HG03097 (cell line): ENCODE results near the gene BARX2.

Experiments
- ATAC-seq: cut with Tn5 transposase; IDR thresholded peaks from one replicate; pipeline ENCODE4 v1.9.1; 2021; ENCODE audit not compliant: unreplicated experiment, low FRiP score

The BARX2 gene

GRCh38 chr11:129434641-129435498, 59.2 kb downstream of the BARX2 start:
- ATAC-seq, result no peak

GRCh38 chr11:129435499-129436245, 60.0 kb downstream of the BARX2 start:
- ATAC-seq, result no peak

GRCh38 chr11:129436573-129436972, 60.9 kb downstream of the BARX2 start:
- ATAC-seq, result no peak

GRCh38 chr11:129440028-129440713, 64.5 kb downstream of the BARX2 start:
- ATAC-seq, result no peak

GRCh38 chr11:129442171-129442570, 66.5 kb downstream of the BARX2 start:
- ATAC-seq, result no peak

- ATAC-seq, result no peak
These were observed 67.6 kb downstream of the BARX2 start for GRCh38 chr11:129443276-129443675.

- ATAC-seq, result no peak
These were observed 68.6 kb downstream of the BARX2 start for GRCh38 chr11:129444274-129444673.

- no peak for ATAC-seq
These were observed 69.6 kb downstream of the BARX2 start for GRCh38 chr11:129445226-129445625.

GRCh38 chr11:129446572-129446971, 70.9 kb downstream of the BARX2 start:
- no peak for ATAC-seq

GRCh38 chr11:129447654-129448239, 72.1 kb downstream of the BARX2 start:
- ATAC-seq, result no peak

- ATAC-seq, result no peak
These were observed 75.9 kb downstream of the BARX2 start for GRCh38 chr11:129451524-129451923.

- no peak for ATAC-seq
These were observed 77.7 kb downstream of the BARX2 start for GRCh38 chr11:129453293-129453721.

- no peak for ATAC-seq
These were observed 79.5 kb downstream of the BARX2 start for GRCh38 chr11:129455101-129455500.

GRCh38 chr11:129455756-129456655, 80.4 kb downstream of the BARX2 start:
- ATAC-seq, result no peak

GRCh38 chr11:129457321-129457720, 81.7 kb downstream of the BARX2 start:
- ATAC-seq, result no peak

- ATAC-seq, result no peak
These were observed 82.6 kb downstream of the BARX2 start for GRCh38 chr11:129458278-129458677.

GRCh38 chr11:129458756-129459535, 83.3 kb downstream of the BARX2 start:
- ATAC-seq, result no peak

GRCh38 chr11:129460714-129461113, 85.1 kb downstream of the BARX2 start:
- no peak for ATAC-seq

GRCh38 chr11:129484068-129484467, 108.4 kb downstream of the BARX2 start:
- ATAC-seq, result no peak
